Keratinocyte (primary cell): Measurements from ENCODE around the gene ZNF217.

ENCODE experiments used
- EZH2 ChIP-seq: IDR thresholded peaks from one replicate; pipeline ENCODE4 v1.6.1; 2012; ENCODE audit warnings: inconsistent platforms, mild to moderate bottlenecking, low read length, moderate library complexity
- TF ChIP-seq, protein P1 (sequence below), 3 experiments: IDR thresholded peaks in 1 of 3; conservative IDR thresholded peaks in 1 of 3; optimal IDR thresholded peaks in 1 of 3; 2 replicates in 2 of 3; 3 replicates in 1 of 3; pipeline versions ENCODE3 to v1.5.1; 2011; ENCODE audit warnings: low read length in 3 of 3, mild to moderate bottlenecking in 3 of 3, moderate library complexity in 2 of 3, control low read depth in 1 of 3, inconsistent platforms in 1 of 3; ENCODE audit not compliant: insufficient read depth in 2 of 3; ENCODE audit errors: extremely low read depth in 1 of 3

DNA sequence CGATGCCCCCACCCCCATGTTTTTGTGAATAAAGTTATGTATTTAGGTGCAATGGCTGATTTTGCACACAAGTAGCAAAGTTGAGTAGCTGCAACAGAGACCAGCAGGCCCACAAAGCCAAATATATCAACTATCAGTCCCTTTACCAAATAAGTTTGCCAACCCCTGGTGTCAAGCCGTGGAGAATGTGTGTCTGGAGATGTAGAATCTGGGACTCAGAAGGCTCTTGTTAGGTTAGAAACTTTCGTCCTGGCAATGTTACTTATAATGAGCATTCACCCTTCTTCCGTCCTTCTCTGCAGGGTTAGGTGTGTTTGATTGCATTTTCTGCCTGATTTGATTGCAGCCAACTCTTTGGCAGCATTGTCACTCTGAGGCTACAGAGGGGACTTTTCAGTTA lies 57.8 kb downstream of the ZNF217 start:
- TF ChIP-seq, protein P1, sequence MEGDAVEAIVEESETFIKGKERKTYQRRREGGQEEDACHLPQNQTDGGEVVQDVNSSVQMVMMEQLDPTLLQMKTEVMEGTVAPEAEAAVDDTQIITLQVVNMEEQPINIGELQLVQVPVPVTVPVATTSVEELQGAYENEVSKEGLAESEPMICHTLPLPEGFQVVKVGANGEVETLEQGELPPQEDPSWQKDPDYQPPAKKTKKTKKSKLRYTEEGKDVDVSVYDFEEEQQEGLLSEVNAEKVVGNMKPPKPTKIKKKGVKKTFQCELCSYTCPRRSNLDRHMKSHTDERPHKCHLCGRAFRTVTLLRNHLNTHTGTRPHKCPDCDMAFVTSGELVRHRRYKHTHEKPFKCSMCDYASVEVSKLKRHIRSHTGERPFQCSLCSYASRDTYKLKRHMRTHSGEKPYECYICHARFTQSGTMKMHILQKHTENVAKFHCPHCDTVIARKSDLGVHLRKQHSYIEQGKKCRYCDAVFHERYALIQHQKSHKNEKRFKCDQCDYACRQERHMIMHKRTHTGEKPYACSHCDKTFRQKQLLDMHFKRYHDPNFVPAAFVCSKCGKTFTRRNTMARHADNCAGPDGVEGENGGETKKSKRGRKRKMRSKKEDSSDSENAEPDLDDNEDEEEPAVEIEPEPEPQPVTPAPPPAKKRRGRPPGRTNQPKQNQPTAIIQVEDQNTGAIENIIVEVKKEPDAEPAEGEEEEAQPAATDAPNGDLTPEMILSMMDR (optimal IDR thresholded peaks at IDR 0.05 in 1 of 3, IDR thresholded peaks at IDR 0.05 in 1 of 3, conservative IDR thresholded peaks at IDR 0.05 in 1 of 3; ENCODE audit: extremely low read depth in 1 of 3, insufficient read depth in 2 of 3, low read length in 3 of 3) = no peak
- TF ChIP-seq EZH2 = no peak
